Trophoblast cell (in vitro differentiated cells and primary cell): Measurements from ENCODE around the gene PITPNB. TPM values are rescaled to one million over a fixed set of nuclear protein-coding genes. Genes with fewer than 3 reads are reported as not detected.

Source experiments
- DNase-seq, 2 donors: peaks; one replicate each; pipeline ENCODE4 v3.0.0-alpha.2; 2016
- H2AFZ ChIP-seq: 2 replicates; pipeline ENCODE4 v1.6.1; 2013; ENCODE audit warnings: low read length, moderate library complexity, mild to moderate bottlenecking; ENCODE audit not compliant: insufficient read depth, poor library complexity
- H2AK5ac ChIP-seq: 2 replicates; pipeline ENCODE4 v1.6.1; 2013; ENCODE audit warnings: mild to moderate bottlenecking, low read length
- H2BK120ac ChIP-seq: 2 replicates; pipeline ENCODE4 v1.6.1; 2013; ENCODE audit warnings: low read length, mild to moderate bottlenecking, moderate library complexity; ENCODE audit not compliant: insufficient read depth, poor library complexity
- H2BK12ac ChIP-seq: 2 replicates; pipeline ENCODE4 v1.6.1; 2013; ENCODE audit warnings: mild to moderate bottlenecking, low read length, moderate library complexity
- H2BK5ac ChIP-seq: 2 replicates; pipeline ENCODE4 v1.6.1; 2013; ENCODE audit warnings: low read length, low read depth, moderate library complexity, mild to moderate bottlenecking; ENCODE audit not compliant: poor library complexity
- H3K14ac ChIP-seq: 2 replicates; pipeline ENCODE4 v1.6.1; 2013; ENCODE audit warnings: mild to moderate bottlenecking, low read length
- H3K18ac ChIP-seq: 2 replicates; pipeline ENCODE4 v1.6.1; 2013; ENCODE audit warnings: mild to moderate bottlenecking, low read length
- H3K23ac ChIP-seq: 2 replicates; pipeline ENCODE4 v1.6.1; 2013; ENCODE audit warnings: low read length
- H3K27ac ChIP-seq: 2 replicates; pipeline ENCODE4 v1.5.1; 2013; ENCODE audit warnings: low read depth, mild to moderate bottlenecking, inconsistent platforms, low read length, moderate library complexity
- H3K27me3 ChIP-seq: 2 replicates; pipeline ENCODE4 v1.6.1; 2013; ENCODE audit warnings: inconsistent platforms, mild to moderate bottlenecking, low read length, moderate library complexity; ENCODE audit not compliant: insufficient read depth
- H3K36me3 ChIP-seq, 2 experiments: 1 replicate in 1 of 2; 2 replicates in 1 of 2; pipeline ENCODE4 v1.6.1; 2013; ENCODE audit warnings: low read length in 2 of 2, mild to moderate bottlenecking in 2 of 2, moderate library complexity in 1 of 2; ENCODE audit not compliant: insufficient read depth in 2 of 2, control insufficient read depth in 1 of 2
- H3K4ac ChIP-seq: 2 replicates; pipeline ENCODE4 v1.6.1; 2013; ENCODE audit warnings: low read depth, mild to moderate bottlenecking, low read length, moderate library complexity
- H3K4me1 ChIP-seq, 2 experiments: 1 replicate in 1 of 2; 2 replicates in 1 of 2; pipeline ENCODE4 v1.6.1; 2013; ENCODE audit warnings: low read length in 2 of 2, mild to moderate bottlenecking in 2 of 2, moderate library complexity in 1 of 2; ENCODE audit not compliant: insufficient read depth in 2 of 2, control insufficient read depth in 1 of 2
- H3K4me2 ChIP-seq: 2 replicates; pipeline ENCODE4 v1.6.1; 2013; ENCODE audit warnings: inconsistent platforms, mild to moderate bottlenecking, low read length, moderate library complexity
- H3K4me3 ChIP-seq: 2 replicates; pipeline ENCODE4 v1.5.1; 2013; ENCODE audit warnings: mild to moderate bottlenecking, low read depth, low read length, inconsistent platforms
- H3K79me1 ChIP-seq: one replicate; pipeline ENCODE4 v1.6.1; 2013; ENCODE audit warnings: low read length
- H3K79me2 ChIP-seq: 2 replicates; pipeline ENCODE4 v1.6.1; 2013; ENCODE audit warnings: low read length, mild to moderate bottlenecking; ENCODE audit not compliant: control insufficient read depth, insufficient read depth, poor library complexity
- H3K9ac ChIP-seq: 2 replicates; pipeline ENCODE4 v1.6.1; 2013; ENCODE audit warnings: mild to moderate bottlenecking, low read length
- H3K9me3 ChIP-seq: 2 replicates; pipeline ENCODE4 v1.6.1; 2013; ENCODE audit warnings: low read depth, mild to moderate bottlenecking, control low read depth, inconsistent platforms, low read length; ENCODE audit not compliant: insufficient read depth
- H4K12ac ChIP-seq: 2 replicates; pipeline ENCODE4 v1.6.1; 2013; ENCODE audit warnings: low read depth, mild to moderate bottlenecking, low read length, moderate library complexity
- H4K8ac ChIP-seq: 2 replicates; pipeline ENCODE4 v1.6.1; 2013; ENCODE audit warnings: low read depth, mild to moderate bottlenecking, low read length, moderate library complexity
- H4K91ac ChIP-seq: one replicate; pipeline ENCODE4 v1.6.1; 2013; ENCODE audit warnings: low read depth, mild to moderate bottlenecking, low read length, moderate library complexity
- WGBS: extraction: QIAGEN DNeasy Blood & Tissue Kit; methylation state at CpG from one replicate; pipeline ENCODE4 v1.1.7; 2013; ENCODE audit warnings: missing lambda C conversion rate; ENCODE audit not compliant: insufficient read length, insufficient coverage; ENCODE audit errors: extremely low coverage; 5-methylcytosine and 5-hydroxymethylcytosine counted together
- polyA plus RNA-seq: library from polyadenylated mRNA; stranded (reverse); fragments of 200-250 nt; gene quantifications from 2 replicates; pipeline ENCODE4 v1.2.3, GENCODE V29; 2013

PITPNB gene
- polyA plus RNA-seq = 109 and 112 TPM in 2 replicates

DNA sequence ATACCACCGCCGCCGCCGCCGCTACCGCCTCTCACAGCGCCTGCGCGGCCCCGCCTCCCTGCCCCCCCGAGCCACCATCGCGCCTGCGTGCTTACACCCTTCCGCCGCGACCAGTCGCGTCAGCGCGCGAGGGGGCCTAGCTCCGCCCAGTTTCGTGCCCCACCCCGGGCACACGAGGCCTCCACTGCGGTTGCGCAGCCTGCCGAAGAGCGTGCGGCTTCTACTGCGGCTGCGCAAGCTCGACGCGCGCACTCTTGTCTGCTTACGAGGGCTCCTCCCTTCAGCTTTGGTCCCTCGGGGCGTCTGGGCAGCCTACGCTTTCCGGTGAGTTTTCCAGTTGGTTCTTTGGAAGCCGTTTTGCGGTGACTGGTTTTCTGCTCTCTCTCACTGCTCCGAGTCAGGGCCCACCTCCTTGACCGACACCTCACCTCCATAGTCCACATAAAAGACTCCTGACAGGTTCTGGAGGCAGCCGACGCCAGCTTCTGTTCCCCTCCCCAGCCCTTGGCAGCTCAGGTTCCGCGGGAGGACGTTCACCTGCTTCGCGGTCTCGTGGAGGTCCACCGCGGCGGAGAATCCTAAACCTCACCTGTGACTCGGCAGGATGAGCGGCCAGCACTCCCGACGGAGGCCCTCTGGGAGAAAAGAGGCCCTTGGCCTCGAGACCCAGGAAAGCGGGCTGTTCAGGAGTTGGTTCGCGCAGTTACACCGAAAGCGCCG is at the start of gene PITPNB:
TSS of gene PITPNB (minus strand) at position 35 of the 720 bp plus-strand sequence. CDS start 65 bp downstream, outside the sequence.
- no peaks in the 10 kb centered on the region for H3K27me3 ChIP-seq
- H4K12ac ChIP-seq = peak within 1 kb of the TSS; percentile 55
- DNase-seq = peak; percentile 99 to 100
- peak within 1 kb of the TSS; percentile 36 for H2AK5ac ChIP-seq
- peaks cover 15% of the 10 kb centered on the region for H3K79me2 ChIP-seq
- H3K4me1 ChIP-seq = peaks cover 0 to 2% of the 10 kb centered on the region in 2 experiments
- H3K9me3 ChIP-seq = no peaks in the 10 kb centered on the region
- no CpG with 5 or more reads among the region's 68 CpGs for WGBS
- H3K14ac ChIP-seq = peak within 1 kb of the TSS; percentile 85
- no peak within 1 kb of the TSS for H3K23ac ChIP-seq
- peak within 1 kb of the TSS; percentile 66 for H2AFZ ChIP-seq
- peak within 1 kb of the TSS; percentile 94 for H3K9ac ChIP-seq
- H2BK5ac ChIP-seq = peak within 1 kb of the TSS; percentile 84
- H4K8ac ChIP-seq = peak within 1 kb of the TSS; percentile 87
- H3K36me3 ChIP-seq = peaks cover 3% of the 10 kb centered on the region in 2 experiments
- H3K4ac ChIP-seq = peak within 1 kb of the TSS; percentile 80
- peak within 1 kb of the TSS; percentile 89 for H2BK120ac ChIP-seq
- peak within 1 kb of the TSS; percentile 95 for H3K4me2 ChIP-seq
- H4K91ac ChIP-seq = peak within 1 kb of the TSS; percentile 89
- peaks cover 10% of the 10 kb centered on the region for H3K79me1 ChIP-seq
- peak within 1 kb of the TSS; percentile 97 for H3K4me3 ChIP-seq
- H3K27ac ChIP-seq = peak within 1 kb of the TSS; percentile 95
- H3K18ac ChIP-seq = peak within 1 kb of the TSS; percentile 87
- peak within 1 kb of the TSS; percentile 64 for H2BK12ac ChIP-seq

- WGBS = no CpG with 5 or more reads among the region's 15 CpGs
- H3K4ac ChIP-seq = no peak overlapping the region
- peak overlapping the region; percentile 54 for H2BK12ac ChIP-seq
- H3K4me1 ChIP-seq = peaks cover 2 to 3% of the 10 kb centered on the region in 2 experiments
- H3K18ac ChIP-seq = no peak overlapping the region
- H3K79me1 ChIP-seq = peaks cover 4% of the 10 kb centered on the region
- no peak for DNase-seq
- no peaks in the 10 kb centered on the region for H3K27me3 ChIP-seq
- no peak overlapping the region for H2AFZ ChIP-seq
- H2BK5ac ChIP-seq = no peak overlapping the region
- no peak overlapping the region for H3K14ac ChIP-seq
- no peak overlapping the region for H3K27ac ChIP-seq
- H3K9me3 ChIP-seq = no peaks in the 10 kb centered on the region
- H4K91ac ChIP-seq = peak overlapping the region; percentile 35
- H3K36me3 ChIP-seq = no peaks in the 10 kb centered on the region
- H2BK120ac ChIP-seq = no peak overlapping the region
- H3K4me2 ChIP-seq = no peak overlapping the region
- H3K23ac ChIP-seq = no peak overlapping the region
- no peak overlapping the region for H4K8ac ChIP-seq
- H3K9ac ChIP-seq = no peak overlapping the region
- H2AK5ac ChIP-seq = no peak overlapping the region
- H4K12ac ChIP-seq = no peak overlapping the region
- H3K79me2 ChIP-seq = peaks cover 2% of the 10 kb centered on the region
- H3K4me3 ChIP-seq = no peak overlapping the region
Observed at GRCh38 chr22:27966168-27967064, 47.4 kb upstream of the PITPNB start.

- Histone ChIP-seq H3K79me2 (peaks cover 2% of the 10 kb centered on the region), H3K18ac (peak overlapping the region; percentile 70), H2AK5ac (peak overlapping the region; percentile 88), H3K4ac (no peak overlapping the region), H2BK120ac (peak overlapping the region; percentile 71), H3K14ac (peak overlapping the region; percentile 89), H3K4me3 (peak overlapping the region; percentile 49), H3K9me3 (no peaks in the 10 kb centered on the region), H4K91ac (peak overlapping the region; percentile 93), H2AFZ (no peak overlapping the region), H3K23ac (no peak overlapping the region), H2BK5ac (peak overlapping the region; percentile 90), H2BK12ac (peak overlapping the region; percentile 63), H3K27me3 (no peaks in the 10 kb centered on the region), H3K9ac (no peak overlapping the region), H3K79me1 (peaks cover 4% of the 10 kb centered on the region), H3K27ac (peak overlapping the region; percentile 62), H4K8ac (peak overlapping the region; percentile 81), H3K4me1 (peaks cover 2 to 3% of the 10 kb centered on the region in 2 experiments), H3K36me3 (no peaks in the 10 kb centered on the region), H4K12ac (peak overlapping the region; percentile 39), H3K4me2 (no peak overlapping the region)
- peak; percentile 93 to 97 for DNase-seq
- no CpG with 5 or more reads among the region's 9 CpGs for WGBS
Observed at GRCh38 chr22:27962268-27963044, 43.4 kb upstream of the PITPNB start.

DNA sequence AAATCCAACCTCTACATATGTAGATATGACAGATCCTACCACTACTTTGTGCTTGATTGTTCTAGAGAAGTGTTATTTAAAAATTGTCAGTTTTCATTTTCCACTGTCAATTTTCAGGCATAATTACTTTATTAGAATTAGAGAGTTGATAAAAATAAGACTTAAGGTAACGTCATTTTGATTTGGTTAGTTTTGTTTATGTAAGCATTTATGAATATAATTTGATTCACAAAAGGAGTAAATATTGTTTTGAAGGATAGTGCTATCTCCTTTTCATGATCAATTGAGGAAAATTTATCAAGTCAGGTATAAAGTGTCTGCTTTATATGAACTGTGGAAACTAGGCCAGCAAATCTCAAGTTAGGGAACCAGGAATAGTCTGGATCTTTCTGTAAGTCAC is 42.6 kb upstream of the PITPNB start:
- H3K14ac ChIP-seq = no peak overlapping the region
- H2BK12ac ChIP-seq = no peak overlapping the region
- H3K27ac ChIP-seq = no peak overlapping the region
- H3K79me1 ChIP-seq = peaks cover 4% of the 10 kb centered on the region
- H4K91ac ChIP-seq = no peak overlapping the region
- no CpG with 5 or more reads among the region's 1 CpG for WGBS
- H2BK5ac ChIP-seq = no peak overlapping the region
- H3K27me3 ChIP-seq = no peaks in the 10 kb centered on the region
- no peak overlapping the region for H3K4me2 ChIP-seq
- H2AK5ac ChIP-seq = no peak overlapping the region
- no peak for DNase-seq
- H3K36me3 ChIP-seq = no peaks in the 10 kb centered on the region
- H2AFZ ChIP-seq = no peak overlapping the region
- H3K79me2 ChIP-seq = peaks cover 2% of the 10 kb centered on the region
- no peak overlapping the region for H3K4ac ChIP-seq
- no peak overlapping the region for H4K12ac ChIP-seq
- no peaks in the 10 kb centered on the region for H3K9me3 ChIP-seq
- no peak overlapping the region for H3K23ac ChIP-seq
- H3K18ac ChIP-seq = no peak overlapping the region
- no peak overlapping the region for H3K4me3 ChIP-seq
- no peak overlapping the region for H2BK120ac ChIP-seq
- no peak overlapping the region for H3K9ac ChIP-seq
- no peak overlapping the region for H4K8ac ChIP-seq
- H3K4me1 ChIP-seq = peaks cover 2 to 3% of the 10 kb centered on the region in 2 experiments
